Endodermal cell (in vitro differentiated cells): ENCODE measurements around the gene AVL9. TPM values are rescaled to one million over a fixed set of nuclear protein-coding genes. Genes with fewer than 3 reads are reported as not detected.

Experiments used
- DNase-seq: peaks from one replicate; pipeline ENCODE4 v3.0.0-alpha.2; 2017
- H3K27ac ChIP-seq: 2 replicates; pipeline ENCODE4 v1.5.1; 2013; ENCODE audit warnings: mild to moderate bottlenecking, low read depth, low read length, moderate library complexity
- H3K27me3 ChIP-seq: 2 replicates; pipeline ENCODE4 v1.6.1; 2013; ENCODE audit warnings: mild to moderate bottlenecking, low read length, moderate library complexity; ENCODE audit not compliant: insufficient read depth, control insufficient read depth, poor library complexity, severe bottlenecking
- H3K36me3 ChIP-seq: 2 replicates; pipeline ENCODE4 v1.7.0; 2013; ENCODE audit warnings: mild to moderate bottlenecking, low read length, moderate library complexity; ENCODE audit not compliant: control insufficient read depth, insufficient read depth
- H3K4me1 ChIP-seq: one replicate; pipeline ENCODE4 v1.7.0; 2013; ENCODE audit warnings: low read length; ENCODE audit not compliant: control insufficient read depth, insufficient read depth
- H3K4me3 ChIP-seq: 2 replicates; pipeline ENCODE4 v1.5.1; 2013; ENCODE audit warnings: mild to moderate bottlenecking, low read length, moderate library complexity
- H3K9ac ChIP-seq: 2 replicates; pipeline ENCODE4 v1.6.1; 2013; ENCODE audit warnings: mild to moderate bottlenecking, low read length, moderate library complexity; ENCODE audit not compliant: poor library complexity, severe bottlenecking; ENCODE audit errors: extremely low read depth
- H3K9me3 ChIP-seq: 2 replicates; pipeline ENCODE4 v1.6.1; 2013; ENCODE audit warnings: mild to moderate bottlenecking, low read length, moderate library complexity; ENCODE audit not compliant: control insufficient read depth
- H3K27ac Mint-ChIP-seq: 2 replicates; pipeline ENCODE4 v1.8.0; 2020; ENCODE audit warnings: mixed read lengths
- H3K27me3 Mint-ChIP-seq: 2 replicates; pipeline ENCODE4 v1.8.0; 2021; ENCODE audit warnings: mild to moderate bottlenecking, mixed read lengths; ENCODE audit not compliant: insufficient read depth
- H3K36me3 Mint-ChIP-seq: 2 replicates; pipeline ENCODE4 v1.8.0; 2020; ENCODE audit warnings: low read depth, mixed read lengths
- H3K4me1 Mint-ChIP-seq: 2 replicates; pipeline ENCODE4 v1.8.0; 2020; ENCODE audit warnings: mixed read lengths
- H3K4me3 Mint-ChIP-seq: 2 replicates; pipeline ENCODE4 v1.8.0; 2020; ENCODE audit warnings: mild to moderate bottlenecking, moderate library complexity, mixed read lengths
- H3K9me3 Mint-ChIP-seq: 2 replicates; pipeline ENCODE4 v1.8.0; 2020; ENCODE audit warnings: mild to moderate bottlenecking, mixed read lengths
- WGBS, 2 experiments: methylation state at CpG; one replicate each; pipeline versions ENCODE4 v1.1.5 to v1.1.7; 2013; ENCODE audit warnings: missing lambda C conversion rate in 2 of 2, mixed read lengths in 1 of 2; ENCODE audit not compliant: insufficient coverage in 1 of 2, insufficient read length in 1 of 2; 5-methylcytosine and 5-hydroxymethylcytosine counted together
- total RNA-seq, 2 donors: library from RNA; stranded (reverse); fragmentation: NEBNext Ultra II Directional in 1 of 2; extraction: Animal tissue kit (Norgen Biotek cat#: 25700) in 1 of 2; gene quantifications; 2 replicates in 1 of 2; 3 replicates in 1 of 2; pipeline ENCODE4 v1.2.1, GENCODE V29; 2021
- TF ChIP-seq, protein P1 (sequence below): fragments of 200-600 bp; sonication (generic); conservative IDR thresholded peaks from 2 replicates; pipeline ENCODE4 v1.5.0; 2021; ENCODE audit warnings: antibody characterized with exemption, mild to moderate bottlenecking

AVL9 gene
- total RNA-seq, 2 donors from 2014 or later, result 44.0 to 54.5 TPM

DNA sequence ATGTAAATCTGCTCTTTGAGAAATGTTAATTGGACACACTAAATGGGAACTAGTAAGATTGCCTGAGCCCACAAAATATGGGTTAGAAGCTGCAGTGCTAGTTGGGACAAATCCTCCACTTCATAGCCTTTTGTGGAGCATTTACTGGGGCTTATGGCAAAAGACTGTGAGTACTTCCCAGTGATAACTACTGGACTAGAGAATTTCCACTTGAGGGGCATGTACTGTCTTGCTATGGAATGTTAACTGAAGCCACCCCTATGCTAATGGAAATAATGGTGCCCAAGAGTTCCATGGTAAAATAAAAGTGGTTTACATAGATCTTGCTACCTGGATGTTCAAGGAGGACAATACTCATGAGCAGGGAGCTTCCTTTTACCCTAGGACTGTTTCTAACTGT lies 29.3 kb downstream of the AVL9 start:
- H3K4me3 Mint-ChIP-seq, result no peak overlapping the region
- H3K9me3 ChIP-seq, result peaks cover 55% of the 10 kb centered on the region
- peaks cover 11% of the 10 kb centered on the region for H3K4me1 Mint-ChIP-seq
- H3K27ac ChIP-seq, result no peak overlapping the region
- DNase-seq, result no peak
- H3K27ac Mint-ChIP-seq, result no peak overlapping the region
- H3K27me3 ChIP-seq, result no peaks in the 10 kb centered on the region
- peaks cover 40% of the 10 kb centered on the region for H3K9me3 Mint-ChIP-seq
- peaks cover 51% of the 10 kb centered on the region for H3K36me3 Mint-ChIP-seq
- H3K4me1 ChIP-seq, result no peaks in the 10 kb centered on the region
- TF ChIP-seq, protein P1, sequence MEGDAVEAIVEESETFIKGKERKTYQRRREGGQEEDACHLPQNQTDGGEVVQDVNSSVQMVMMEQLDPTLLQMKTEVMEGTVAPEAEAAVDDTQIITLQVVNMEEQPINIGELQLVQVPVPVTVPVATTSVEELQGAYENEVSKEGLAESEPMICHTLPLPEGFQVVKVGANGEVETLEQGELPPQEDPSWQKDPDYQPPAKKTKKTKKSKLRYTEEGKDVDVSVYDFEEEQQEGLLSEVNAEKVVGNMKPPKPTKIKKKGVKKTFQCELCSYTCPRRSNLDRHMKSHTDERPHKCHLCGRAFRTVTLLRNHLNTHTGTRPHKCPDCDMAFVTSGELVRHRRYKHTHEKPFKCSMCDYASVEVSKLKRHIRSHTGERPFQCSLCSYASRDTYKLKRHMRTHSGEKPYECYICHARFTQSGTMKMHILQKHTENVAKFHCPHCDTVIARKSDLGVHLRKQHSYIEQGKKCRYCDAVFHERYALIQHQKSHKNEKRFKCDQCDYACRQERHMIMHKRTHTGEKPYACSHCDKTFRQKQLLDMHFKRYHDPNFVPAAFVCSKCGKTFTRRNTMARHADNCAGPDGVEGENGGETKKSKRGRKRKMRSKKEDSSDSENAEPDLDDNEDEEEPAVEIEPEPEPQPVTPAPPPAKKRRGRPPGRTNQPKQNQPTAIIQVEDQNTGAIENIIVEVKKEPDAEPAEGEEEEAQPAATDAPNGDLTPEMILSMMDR, result no peak
- no peak overlapping the region for H3K4me3 ChIP-seq
- peaks cover 32% of the 10 kb centered on the region for H3K36me3 ChIP-seq
- no peaks in the 10 kb centered on the region for H3K27me3 Mint-ChIP-seq
- H3K9ac ChIP-seq, result no peak overlapping the region

DNA sequence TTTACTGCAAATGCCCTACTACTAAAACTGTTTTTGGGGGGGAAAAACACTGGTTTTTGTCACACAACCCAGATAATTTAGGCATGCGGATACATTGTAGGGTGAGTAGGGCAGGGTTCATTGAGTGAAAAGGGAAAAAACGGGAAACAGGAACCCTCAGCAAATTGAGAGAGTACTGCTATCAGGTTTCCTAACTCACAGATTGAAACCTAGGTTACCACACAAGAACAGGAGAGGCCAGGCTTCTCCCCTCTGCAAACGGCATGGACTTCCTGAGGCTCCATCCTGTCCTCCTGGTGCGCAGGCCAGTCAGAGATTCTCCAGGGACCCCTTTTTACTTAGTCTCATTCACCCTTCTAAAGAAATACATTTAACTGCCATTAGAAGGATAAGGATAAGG lies 30.6 kb downstream of the AVL9 start:
- Histone ChIP-seq H3K36me3 (peaks cover 20% of the 10 kb centered on the region), H3K27me3 (no peaks in the 10 kb centered on the region), H3K4me3 (no peak overlapping the region), H3K4me1 (no peaks in the 10 kb centered on the region), H3K9ac (no peak overlapping the region), H3K27ac (no peak overlapping the region), H3K9me3 (peaks cover 43% of the 10 kb centered on the region)
- peaks cover 39% of the 10 kb centered on the region for H3K36me3 Mint-ChIP-seq
- 86 to 94% methylated on average over 2 to 4 of the region's 4 CpGs for WGBS, 2 experiments
- TF ChIP-seq, protein P1, result no peak
- H3K4me3 Mint-ChIP-seq, result no peak overlapping the region
- H3K4me1 Mint-ChIP-seq, result peaks cover 11% of the 10 kb centered on the region
- peaks cover 28% of the 10 kb centered on the region for H3K9me3 Mint-ChIP-seq
- no peak overlapping the region for H3K27ac Mint-ChIP-seq
- no peak for DNase-seq
- H3K27me3 Mint-ChIP-seq, result no peaks in the 10 kb centered on the region

DNA sequence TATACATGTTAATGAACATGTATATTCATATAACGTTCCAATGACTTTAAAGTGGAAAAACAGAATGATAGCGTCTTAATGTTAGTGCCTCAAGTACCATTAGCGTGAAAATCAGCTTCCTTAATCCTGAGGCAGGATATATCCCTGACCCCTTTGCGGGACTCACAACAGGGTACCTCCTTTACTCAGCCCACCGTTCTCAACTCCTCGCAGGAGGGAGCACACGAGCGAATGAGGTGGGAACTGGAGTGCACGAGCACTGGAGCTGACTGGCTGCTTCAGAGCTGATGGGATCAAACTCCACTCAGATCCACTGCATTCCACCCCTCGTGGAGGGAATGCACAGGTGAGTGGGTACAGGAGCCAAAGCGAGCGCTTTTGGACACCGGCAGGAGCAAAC lies 36.1 kb downstream of the AVL9 start:
- no peaks in the 10 kb centered on the region for H3K27me3 Mint-ChIP-seq
- TF ChIP-seq, protein P1, result no peak
- H3K9ac ChIP-seq, result no peak overlapping the region
- H3K9me3 ChIP-seq, result peaks cover 12% of the 10 kb centered on the region
- no peaks in the 10 kb centered on the region for H3K27me3 ChIP-seq
- H3K36me3 ChIP-seq, result peaks cover 5% of the 10 kb centered on the region
- peaks cover 12% of the 10 kb centered on the region for H3K4me1 Mint-ChIP-seq
- WGBS, 2 experiments, result 95% methylated on average over 9 to 13 of the region's 13 CpGs
- no peak overlapping the region for H3K4me3 Mint-ChIP-seq
- no peaks in the 10 kb centered on the region for H3K4me1 ChIP-seq
- H3K36me3 Mint-ChIP-seq, result peaks cover 7% of the 10 kb centered on the region
- no peak for DNase-seq
- H3K27ac ChIP-seq, result no peak overlapping the region
- H3K9me3 Mint-ChIP-seq, result no peaks in the 10 kb centered on the region
- H3K4me3 ChIP-seq, result no peak overlapping the region
- no peak overlapping the region for H3K27ac Mint-ChIP-seq
